H1 (cell line): ENCODE results near the gene SNX32. TPM values are rescaled to one million over a fixed set of nuclear protein-coding genes. Genes with fewer than 3 reads are reported as not detected.
A peak's percentile ranks its signal among the peaks of the same experiment; 100 is the strongest.

ENCODE experiments used
- CTCF ChIA-PET: fragments of 300-600 bp; sonication (Branson Sonifier 250); formaldehyde crosslinking; loops from one replicate; lab custom pipeline; 2021; ENCODE audit not compliant: partially characterized antibody; lab: Charles Lee
- POLR2A ChIA-PET: fragments of 300-600 bp; sonication (Branson Sonifier 250); formaldehyde crosslinking; loops from one replicate; lab custom pipeline; 2021; ENCODE audit warnings: inconsistent platforms; ENCODE audit not compliant: partially characterized antibody; lab: Charles Lee
- DNase-seq, 2 experiments: peaks; one replicate each; pipeline versions ENCODE4 v3.0.0 to v3.0.0-alpha.2; 2010 to 2022; ENCODE audit warnings: low spot score in 2 of 2, low read depth in 1 of 2, mixed read lengths in 1 of 2
- FAIRE-seq: peaks from 2 replicates; lab custom pipeline; 2011; peaks lifted over from hg19 to GRCh38; lab: Jason Lieb, UNC
- H2AFZ ChIP-seq: 2 replicates; pipeline ENCODE4 v1.8.1; 2012; ENCODE audit warnings: low read length, inconsistent platforms
- H2AK5ac ChIP-seq: 2 replicates; pipeline ENCODE4 v1.6.1; 2013; ENCODE audit warnings: low read depth, low read length
- H2BK120ac ChIP-seq: replicated peaks from 2 replicates; pipeline ENCODE3; 2013; ENCODE audit warnings: low read depth, low read length, inconsistent platforms
- H2BK12ac ChIP-seq: 2 replicates; pipeline ENCODE4 v1.6.1; 2013; ENCODE audit warnings: low read depth, low read length
- H2BK15ac ChIP-seq: 2 replicates; pipeline ENCODE4 v1.6.1; 2013; ENCODE audit warnings: low read length
- H2BK20ac ChIP-seq: 2 replicates; pipeline ENCODE4 v1.6.1; 2013; ENCODE audit warnings: low read length
- H2BK5ac ChIP-seq: 2 replicates; pipeline ENCODE4 v1.6.1; 2013; ENCODE audit warnings: low read depth, low read length
- H3K14ac ChIP-seq: 2 replicates; pipeline ENCODE4 v1.6.1; 2013; ENCODE audit warnings: inconsistent platforms; ENCODE audit not compliant: insufficient read length
- H3K18ac ChIP-seq: 2 replicates; pipeline ENCODE4 v1.6.1; 2013; ENCODE audit warnings: low read length; ENCODE audit errors: extremely low read depth
- H3K23ac ChIP-seq: 2 replicates; pipeline ENCODE4 v1.6.1; 2013; ENCODE audit warnings: inconsistent platforms; ENCODE audit not compliant: insufficient read length
- H3K23me2 ChIP-seq: 2 replicates; pipeline ENCODE4 v1.6.1; 2013; ENCODE audit warnings: low read depth, low read length
- H3K27ac ChIP-seq: 2 replicates; pipeline ENCODE4 v1.6.1; 2011; ENCODE audit warnings: low read depth, low read length, inconsistent platforms
- H3K27me3 ChIP-seq, 4 experiments: replicated peaks in 1 of 4; 1 replicate in 1 of 4; 2 replicates in 3 of 4; pipeline versions ENCODE4 v1.6.1 to v1.8.1; 2011 to 2013; ENCODE audit warnings: low read length in 3 of 4, mild to moderate bottlenecking in 3 of 4, inconsistent platforms in 2 of 4, mixed read lengths in 2 of 4, moderate library complexity in 1 of 4; ENCODE audit not compliant: control insufficient read depth in 3 of 4, insufficient read depth in 3 of 4; ENCODE audit errors: extremely low read depth in 1 of 4
- H3K36me3 ChIP-seq, 4 experiments: 2 replicates each; pipeline versions ENCODE4 v1.6.1 to v1.8.1; 2011 to 2013; ENCODE audit warnings: mild to moderate bottlenecking in 4 of 4, low read length in 3 of 4, moderate library complexity in 2 of 4, control low read depth in 1 of 4, inconsistent platforms in 1 of 4; ENCODE audit not compliant: insufficient read depth in 4 of 4, control insufficient read depth in 2 of 4
- H3K4ac ChIP-seq: replicated peaks from 2 replicates; pipeline ENCODE3; 2013; ENCODE audit warnings: low read length, low read depth, mixed read lengths, inconsistent platforms; ENCODE audit not compliant: insufficient read length
- H3K4me1 ChIP-seq, 4 experiments: replicated peaks in 1 of 4; 1 replicate in 1 of 4; 2 replicates in 3 of 4; pipeline versions ENCODE4 v1.6.1 to v1.8.1; 2011 to 2013; ENCODE audit warnings: low read length in 3 of 4, inconsistent platforms in 2 of 4, mixed read lengths in 1 of 4; ENCODE audit not compliant: insufficient read depth in 4 of 4, control insufficient read depth in 3 of 4
- H3K4me2 ChIP-seq, 2 experiments: 2 replicates each; pipeline versions ENCODE4 v1.6.1 to v1.8.1; 2011 to 2013; ENCODE audit warnings: low read depth in 2 of 2, low read length in 2 of 2, control low read depth in 1 of 2, inconsistent platforms in 1 of 2, mild to moderate bottlenecking in 1 of 2; ENCODE audit not compliant: insufficient read depth in 1 of 2
- H3K4me3 ChIP-seq, 4 experiments: fragments of 200-600, 300-600 bp in 1 of 4; sonication (generic), shearing (Covaris generic), sonication (Bioruptor Twin) in 1 of 4; 2 replicates each; pipeline versions ENCODE4 v1.5.1 to v1.8.1; 2011 to 2016; ENCODE audit warnings: low read length in 4 of 4, low read depth in 3 of 4, control low read depth in 2 of 4, inconsistent platforms in 2 of 4, mild to moderate bottlenecking in 2 of 4, mixed read lengths in 1 of 4, moderate library complexity in 1 of 4; ENCODE audit not compliant: insufficient read depth in 2 of 4; ENCODE audit errors: extremely low read depth in 1 of 4
- H3K56ac ChIP-seq: replicated peaks from 2 replicates; pipeline ENCODE3; 2013; ENCODE audit warnings: low read depth, mild to moderate bottlenecking, mixed read lengths, low read length, inconsistent platforms; ENCODE audit not compliant: insufficient read length
- H3K79me1 ChIP-seq: 2 replicates; pipeline ENCODE4 v1.6.1; 2013; ENCODE audit warnings: low read depth, low read length, control low read depth
- H3K79me2 ChIP-seq, 2 experiments: 2 replicates each; pipeline versions ENCODE4 v1.6.1 to v1.8.1; 2012 to 2013; ENCODE audit warnings: low read length in 2 of 2, mild to moderate bottlenecking in 2 of 2, inconsistent platforms in 1 of 2; ENCODE audit not compliant: insufficient read depth in 2 of 2, control insufficient read depth in 1 of 2
- H3K9ac ChIP-seq, 4 experiments: replicated peaks in 1 of 4; 1 replicate in 1 of 4; 2 replicates in 3 of 4; pipeline versions ENCODE4 v1.6.1 to v1.8.1; 2011 to 2013; ENCODE audit warnings: low read depth in 3 of 4, low read length in 3 of 4, control low read depth in 2 of 4, mild to moderate bottlenecking in 2 of 4, moderate library complexity in 2 of 4, inconsistent platforms in 1 of 4; ENCODE audit errors: extremely low read depth in 1 of 4
- H3K9me3 ChIP-seq, 2 experiments: 2 replicates each; pipeline versions ENCODE4 v1.6.1 to v1.8.1; 2012 to 2013; ENCODE audit warnings: mild to moderate bottlenecking in 2 of 2, moderate library complexity in 2 of 2, control low read depth in 1 of 2, inconsistent platforms in 1 of 2, low read depth in 1 of 2, low read length in 1 of 2, mixed read lengths in 1 of 2; ENCODE audit not compliant: insufficient read depth in 2 of 2
- H4K20me1 ChIP-seq, 2 experiments: replicated peaks in 1 of 2; 2 replicates each; pipeline versions ENCODE3 to v1.8.1; 2011 to 2013; ENCODE audit warnings: inconsistent platforms in 2 of 2, low read length in 2 of 2, mild to moderate bottlenecking in 1 of 2; ENCODE audit not compliant: insufficient read depth in 2 of 2, control insufficient read depth in 1 of 2
- H4K5ac ChIP-seq: 2 replicates; pipeline ENCODE4 v1.6.1; 2013; ENCODE audit warnings: low read length, low read depth, mixed read lengths, inconsistent platforms; ENCODE audit not compliant: insufficient read length
- H4K8ac ChIP-seq: 2 replicates; pipeline ENCODE4 v1.8.0; 2013; ENCODE audit warnings: mild to moderate bottlenecking, moderate library complexity, low read length, inconsistent platforms; ENCODE audit not compliant: insufficient read depth; ENCODE audit errors: extremely low read depth
- H4K91ac ChIP-seq: replicated peaks from 2 replicates; pipeline ENCODE3; 2013; ENCODE audit warnings: low read length, mixed read lengths, inconsistent platforms; ENCODE audit not compliant: insufficient read length
- ASH2L ChIP-seq: fragments of 200-600, 300-600 bp; sonication (generic); IDR thresholded peaks from one replicate; pipeline ENCODE4 v1.7.1; 2017; ENCODE audit warnings: low read length
- BCL11A ChIP-seq, 2 experiments: IDR thresholded peaks; one replicate each; pipeline ENCODE4 v1.6.1; 2011; ENCODE audit warnings: low read depth in 2 of 2, low read length in 2 of 2, mild to moderate bottlenecking in 2 of 2
- CHD1 ChIP-seq: IDR thresholded peaks from 2 replicates; pipeline ENCODE4 v1.6.1; 2012; ENCODE audit warnings: low read depth, low read length, improper control_type of control experiment
- CREB1 ChIP-seq: IDR thresholded peaks from 2 replicates; pipeline ENCODE4 v1.6.1; 2012; ENCODE audit warnings: inconsistent platforms
- EGR1 ChIP-seq: IDR thresholded peaks from 2 replicates; pipeline ENCODE4 v1.6.1; 2011; ENCODE audit warnings: low read depth, low read length, borderline replicate concordance
- HDAC6 ChIP-seq: IDR thresholded peaks from one replicate; pipeline ENCODE4 v1.7.1; 2012; ENCODE audit warnings: low read depth, mild to moderate bottlenecking, inconsistent platforms, low read length, moderate library complexity
- KDM5A ChIP-seq: fragments of 200-600 bp; IDR thresholded peaks from 2 replicates; pipeline ENCODE4 v1.7.1; 2012; ENCODE audit warnings: mild to moderate bottlenecking, low read length, inconsistent platforms, mixed read lengths
- POU5F1 ChIP-seq: IDR thresholded peaks from 2 replicates; pipeline ENCODE4 v1.6.1; 2011; ENCODE audit warnings: low read depth, mild to moderate bottlenecking, low read length, moderate library complexity
- SAP30 ChIP-seq: fragments of 300-600 bp; sonication (generic); IDR thresholded peaks from 2 replicates; pipeline ENCODE4 v1.7.1; 2012; ENCODE audit warnings: low read length, moderate library complexity, mild to moderate bottlenecking, inconsistent platforms; ENCODE audit not compliant: insufficient read depth, insufficient replicate concordance
- SP4 ChIP-seq: IDR thresholded peaks from 2 replicates; pipeline ENCODE4 v1.6.1; 2012; ENCODE audit warnings: low read length, inconsistent platforms
- YY1 ChIP-seq: IDR thresholded peaks from 2 replicates; pipeline ENCODE4 v1.6.1; 2011; ENCODE audit warnings: low read depth, mild to moderate bottlenecking, low read length
- WGBS, 2 experiments: shearing (Covaris generic) in 1 of 2; methylation state at CpG; one replicate each; pipeline versions ENCODE4 v1.1.6 to v1.1.7; 2013 to 2015; ENCODE audit warnings: low lambda C conversion rate in 2 of 2, mixed read lengths in 2 of 2, inconsistent platforms in 1 of 2, low coverage in 1 of 2, missing lambda C conversion rate in 1 of 2; ENCODE audit not compliant: insufficient replicate concordance in 2 of 2, insufficient coverage in 1 of 2, insufficient read length in 1 of 2; ENCODE audit errors: extremely low coverage in 1 of 2, missing lambda C conversion rate in 1 of 2; 5-methylcytosine and 5-hydroxymethylcytosine counted together
- polyA plus RNA-seq, 7 experiments: library from polyadenylated mRNA; depleted of rRNA in 3 of 7; stranded (reverse) in 5 of 7; unstranded in 2 of 7; fragments of >200 nt in 5 of 7; fragments of 200-250 nt in 2 of 7; gene quantifications; 1 replicate in 5 of 7; 2 replicates in 1 of 7; 4 replicates in 1 of 7; pipeline versions ENCODE4 v1.2.1 to v1.2.3, GENCODE V29; 2011 to 2013; ENCODE audit warnings: missing spikeins in 2 of 7, mixed read lengths in 2 of 7
- total RNA-seq: library from RNA; stranded (reverse); fragmentation: NEBNext Ultra II Directional; extraction: Animal tissue kit (Norgen Biotek cat#: 25700); gene quantifications from 2 replicates; pipeline ENCODE4 v1.2.1, GENCODE V29; 2021
- TF ChIP-seq, protein P1 (sequence below): IDR thresholded peaks from 2 replicates; pipeline ENCODE4 v1.6.1; 2012; ENCODE audit warnings: low read length, inconsistent platforms

Gene SNX32
- total and polyA plus RNA-seq, 2 of the 8 experiments (the other 6 are each of a cell fraction or from before 2014, with no cell fraction given) = 0.76 to 2.2 TPM

DNA sequence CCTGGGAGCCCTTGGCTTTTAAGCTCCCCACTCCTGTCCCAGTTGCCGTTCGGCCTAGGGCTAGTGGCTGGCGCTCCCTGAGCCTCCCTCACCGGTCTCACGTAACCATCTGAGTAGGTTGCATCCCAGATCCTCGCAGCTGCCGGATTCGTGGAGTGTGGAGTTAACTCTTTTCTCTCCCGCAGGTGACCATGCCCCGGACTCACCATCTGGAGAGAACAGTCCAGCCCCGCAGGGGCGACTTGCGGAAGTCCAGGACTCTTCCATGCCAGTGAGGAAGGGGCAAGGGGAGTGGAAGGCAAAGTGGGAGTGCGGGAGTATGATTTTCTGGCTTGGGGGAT lies 27.4 kb downstream of the SNX32 start:
- DNase-seq (no peak), FAIRE-seq (no peak)
- H4K20me1 ChIP-seq = peaks cover 6 to 9% of the 10 kb centered on the region in 2 experiments
- H3K9me3 ChIP-seq = no peaks in the 10 kb centered on the region
- peak overlapping the region; percentile 32 for H3K4ac ChIP-seq
- ChIA-PET POLR2A (interaction anchor here (0.6 to 39.7 kb wide), 17 partner anchors 5 to 314 kb away, joined by 3 to 1071 read pairs (median 4); partner anchors contain the start of genes CCDC85B, CFL1, CTSW and EFEMP2), CTCF (interaction anchor here (0.6 to 9.9 kb wide), 16 partner anchors 9 to 246 kb away, joined by 3 to 191 read pairs (median 5); partner anchors contain the start of genes CCDC85B, CTSW, FIBP and KAT5)
- no peak overlapping the region for H2AFZ ChIP-seq
- no peak overlapping the region for H3K14ac ChIP-seq
- no peak overlapping the region for H3K23ac ChIP-seq
- H2BK15ac ChIP-seq = 0 out of 2 replicates have a peak overlapping the region, but pooled peaks have one; percentile 3
- peak overlapping the region; percentile 95 to 97 for H3K4me2 ChIP-seq
- WGBS, 2 experiments = 13% methylated on average over 14 of the region's 14 CpGs; no CpG with 5 or more reads in 1 of the 2 experiments
- no peak for TF ChIP-seq SAP30
- TF ChIP-seq BCL11A (IDR thresholded peaks at IDR 0.05; ENCODE audit: low read depth in 2 of 2, low read length in 2 of 2) = no peak
- TF ChIP-seq SP4 = no peak
- no peak for TF ChIP-seq YY1
- TF ChIP-seq CHD1 = no peak
- no peak for TF ChIP-seq KDM5A
- TF ChIP-seq POU5F1 = no peak
- TF ChIP-seq ASH2L = no peak
- TF ChIP-seq, protein P1, sequence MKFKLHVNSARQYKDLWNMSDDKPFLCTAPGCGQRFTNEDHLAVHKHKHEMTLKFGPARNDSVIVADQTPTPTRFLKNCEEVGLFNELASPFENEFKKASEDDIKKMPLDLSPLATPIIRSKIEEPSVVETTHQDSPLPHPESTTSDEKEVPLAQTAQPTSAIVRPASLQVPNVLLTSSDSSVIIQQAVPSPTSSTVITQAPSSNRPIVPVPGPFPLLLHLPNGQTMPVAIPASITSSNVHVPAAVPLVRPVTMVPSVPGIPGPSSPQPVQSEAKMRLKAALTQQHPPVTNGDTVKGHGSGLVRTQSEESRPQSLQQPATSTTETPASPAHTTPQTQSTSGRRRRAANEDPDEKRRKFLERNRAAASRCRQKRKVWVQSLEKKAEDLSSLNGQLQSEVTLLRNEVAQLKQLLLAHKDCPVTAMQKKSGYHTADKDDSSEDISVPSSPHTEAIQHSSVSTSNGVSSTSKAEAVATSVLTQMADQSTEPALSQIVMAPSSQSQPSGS = no peak
- TF ChIP-seq HDAC6 = no peak
- no peak for TF ChIP-seq CREB1
- TF ChIP-seq EGR1 = no peak
- H3K4me1 ChIP-seq = peaks cover 0 to 14% (median 6%) of the 10 kb centered on the region in 4 experiments; a peak in 5 of 7 replicates
- peaks cover 5 to 17% (median 15%) of the 10 kb centered on the region in 4 experiments for H3K36me3 ChIP-seq
- H2BK120ac ChIP-seq = no peak overlapping the region
- H3K56ac ChIP-seq = peak overlapping the region; percentile 59
- H2BK20ac ChIP-seq = no peak overlapping the region
- peaks cover 19% of the 10 kb centered on the region for H3K23me2 ChIP-seq
- peak overlapping the region; percentile 75 to 95 (median 82) for H3K4me3 ChIP-seq
- peak overlapping the region; percentile 64 for H4K5ac ChIP-seq
- H4K91ac ChIP-seq = peak overlapping the region; percentile 79
- peak overlapping the region; percentile 38; the same call in 1 of the 2 replicates for H3K18ac ChIP-seq
- H3K27ac ChIP-seq = peak overlapping the region; percentile 82; the same call in 1 of the 2 replicates
- no peaks in the 10 kb centered on the region for H3K27me3 ChIP-seq
- H3K9ac ChIP-seq = peak overlapping the region; percentile 74 to 97 (median 86)
- H3K79me1 ChIP-seq = peaks cover 5% of the 10 kb centered on the region
- H4K8ac ChIP-seq = peak overlapping the region; percentile 64
- peak overlapping the region; percentile 89; the same call in 1 of the 2 replicates for H2BK5ac ChIP-seq
- peak overlapping the region; percentile 43; the same call in 1 of the 2 replicates for H2BK12ac ChIP-seq
- no peak overlapping the region for H2AK5ac ChIP-seq
- peaks cover 6 to 20% of the 10 kb centered on the region in 2 experiments for H3K79me2 ChIP-seq
